Stimulated activated CD8-positive, alpha-beta memory T cell treated with anti-CD3 and anti-CD28 coated beads, Interleukin-4, amount 100 ng/mL, for 24 hours (primary cell): ENCODE measurements around the gene AMER3.

Source experiments
- DNase-seq: peaks from one replicate; pipeline ENCODE4 v3.0.0-alpha.2; 2020; ENCODE audit warnings: low read depth

AMER3 gene

DNA sequence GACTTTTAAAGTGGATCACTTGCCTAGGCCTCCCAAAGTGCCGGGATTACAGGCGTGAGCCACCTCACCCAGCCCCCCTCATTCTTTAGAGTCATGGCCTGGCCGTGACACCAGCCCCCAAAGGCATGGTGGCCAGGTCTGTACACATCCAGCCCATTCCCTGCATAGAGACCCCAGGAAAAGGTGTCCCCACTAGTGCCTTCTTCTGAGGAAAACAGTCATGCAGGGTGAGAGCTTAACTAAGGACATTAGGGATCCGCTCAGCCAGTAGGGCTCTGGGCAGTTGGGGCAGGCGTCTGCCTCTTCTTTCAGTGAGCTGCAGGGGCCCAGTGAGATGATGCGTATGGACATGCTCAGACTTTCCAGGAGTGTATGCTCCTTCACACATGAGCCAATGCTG, 5.7 kb upstream of the AMER3 start:
- no peak for DNase-seq

DNA sequence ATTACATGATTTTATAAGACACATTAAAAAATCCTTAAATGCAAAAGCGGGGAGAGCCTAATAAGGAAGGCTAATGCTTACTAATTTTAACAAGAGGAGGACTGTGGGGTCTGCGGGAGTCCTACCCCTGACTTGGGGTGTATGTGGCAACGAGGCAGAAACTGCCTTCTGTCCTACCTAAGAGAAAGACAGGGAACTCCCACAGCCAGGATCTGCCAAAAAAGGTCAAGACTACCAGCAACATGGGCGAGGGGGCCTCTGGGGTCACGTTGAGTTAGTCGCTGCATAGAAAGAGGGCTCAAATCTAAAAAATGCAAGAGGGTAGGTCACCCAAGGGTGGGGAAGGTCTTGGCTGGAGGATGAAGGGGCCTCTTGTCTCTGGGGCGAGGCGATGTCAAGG, 529 bp upstream of the AMER3 start:
- DNase-seq = no peak

GRCh38 chr2:130756053-130756873, 923 bp downstream of the AMER3 start:
- no peak for DNase-seq

DNA sequence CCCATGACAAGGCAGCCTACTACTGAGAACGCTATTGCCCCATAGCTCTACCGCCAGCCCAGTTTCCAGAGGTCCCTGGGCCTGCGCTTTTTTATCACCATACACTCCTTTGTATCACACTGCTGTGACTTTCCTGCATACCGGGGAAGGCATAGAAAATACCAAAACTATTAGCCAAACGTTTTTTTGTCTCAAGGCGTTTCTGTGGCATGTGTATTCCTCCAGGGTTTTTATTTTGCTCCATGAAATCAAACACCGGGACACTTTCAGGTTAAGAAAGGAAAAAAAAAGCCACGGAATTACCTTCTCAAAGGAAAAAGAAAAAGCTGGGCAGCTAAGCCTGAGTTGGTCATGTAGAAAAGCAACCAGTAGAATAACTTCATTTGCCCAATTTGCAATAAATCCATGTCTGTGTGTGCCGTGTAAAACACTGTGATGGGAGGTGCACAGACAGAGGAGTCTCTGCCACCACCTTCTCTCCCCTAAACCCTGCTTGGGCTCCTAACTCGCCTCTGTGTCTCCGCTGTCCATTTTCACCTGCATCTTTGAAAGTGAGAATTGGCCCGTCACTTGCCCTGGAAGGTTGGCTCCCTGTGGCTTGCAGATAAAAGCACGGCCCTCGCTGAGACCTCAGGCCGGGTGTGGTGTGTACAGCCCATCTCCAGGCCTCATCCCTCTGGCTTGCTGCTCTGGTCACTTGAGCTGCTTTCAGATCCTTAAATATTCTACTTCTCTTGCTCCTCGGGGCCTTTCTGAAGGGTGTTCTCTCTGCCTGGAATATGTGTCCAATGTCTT, 1.7 kb downstream of the AMER3 start:
- no peak for DNase-seq

DNA sequence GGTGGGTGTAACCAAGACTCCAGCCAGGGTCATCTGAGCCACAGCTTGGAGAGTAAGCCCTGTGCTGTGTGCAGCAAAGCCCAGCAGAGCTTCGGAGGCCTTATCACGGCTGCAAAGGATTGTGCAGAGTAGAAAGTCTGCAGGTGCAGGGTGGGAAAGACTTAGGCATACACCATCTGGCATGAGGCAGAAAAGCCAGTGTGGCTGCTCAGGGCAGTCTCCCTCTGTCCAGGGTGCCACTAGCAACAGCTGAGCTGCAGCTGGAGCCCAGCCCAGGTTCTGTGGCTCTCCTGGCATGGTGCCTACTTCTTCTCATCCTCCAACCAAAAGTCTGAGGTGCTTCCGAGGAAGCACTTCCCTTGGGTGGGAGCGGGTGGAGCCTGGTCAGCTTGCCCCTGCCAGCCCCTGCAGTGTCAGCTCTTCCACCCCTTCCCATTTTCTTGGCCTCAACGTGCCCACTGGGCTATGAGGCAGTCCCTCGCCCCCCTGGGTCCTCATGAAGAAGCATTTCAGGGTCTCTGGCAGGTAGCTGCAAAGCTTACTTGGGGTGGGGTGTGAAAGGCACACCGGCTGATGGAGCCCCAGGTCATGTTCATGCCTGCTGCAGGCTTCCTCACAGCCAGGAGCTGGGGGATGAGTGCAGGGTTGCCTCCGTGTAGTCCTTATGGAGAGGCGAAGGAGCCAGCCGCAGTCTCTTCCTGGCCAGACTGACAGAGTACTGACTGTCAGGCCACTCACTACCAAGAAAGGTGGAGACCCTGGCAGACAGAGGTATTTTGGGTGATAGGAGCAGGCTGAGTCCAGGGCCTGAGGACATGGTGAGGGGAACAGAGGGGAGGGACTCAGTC, 4.8 kb downstream of the AMER3 start:
- DNase-seq = no peak

DNA sequence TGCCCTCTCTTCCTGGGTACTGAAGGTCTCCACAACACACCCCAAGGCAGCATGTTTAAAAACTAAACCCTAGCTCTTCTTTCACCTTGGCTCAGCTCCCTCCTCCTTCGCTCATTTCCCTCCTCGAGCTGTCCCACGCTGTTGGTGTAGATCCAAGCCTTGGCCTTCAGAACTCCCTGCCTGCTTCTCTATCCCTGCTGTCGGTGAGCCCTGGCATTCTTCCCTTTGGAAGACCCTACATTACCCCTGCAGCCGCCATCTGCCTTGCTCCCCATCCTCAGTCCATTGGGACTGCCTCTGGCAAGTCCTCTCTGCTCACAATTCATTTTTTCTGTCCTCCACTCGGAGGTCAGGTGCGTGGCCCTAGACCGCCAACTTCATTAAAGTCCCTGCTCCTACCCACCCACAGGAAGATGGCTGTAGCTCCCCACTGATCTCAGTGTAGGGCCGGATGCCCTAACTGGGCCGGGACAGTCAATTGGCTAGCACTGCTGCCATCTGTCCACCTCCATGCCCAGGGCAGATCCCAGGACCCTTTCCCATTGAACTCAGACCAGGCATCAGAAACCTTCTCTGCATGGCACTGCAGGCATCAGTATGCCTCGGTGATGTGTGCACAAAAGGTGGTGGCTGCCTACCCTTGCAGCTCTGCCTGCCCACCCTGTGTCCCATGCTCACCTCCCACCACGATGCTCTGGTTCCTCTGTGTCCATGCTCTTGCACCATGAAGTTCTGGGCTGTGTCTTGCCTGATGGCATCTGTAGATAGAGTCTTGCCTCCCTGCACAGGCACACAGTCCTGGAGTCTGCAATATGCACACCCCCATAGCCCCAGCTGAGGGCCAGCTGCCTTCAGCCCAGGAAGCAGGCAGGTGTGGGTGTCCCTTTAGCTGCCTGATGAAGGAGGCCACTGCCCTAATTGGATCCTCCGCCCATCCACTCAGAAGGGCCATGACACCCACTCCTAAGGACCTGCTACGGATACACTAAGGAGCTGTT, 5.7 kb downstream of the AMER3 start:
- DNase-seq = no peak

GRCh38 chr2:130762031-130762909, 6.9 kb downstream of the AMER3 start:
- DNase-seq = no peak

DNA sequence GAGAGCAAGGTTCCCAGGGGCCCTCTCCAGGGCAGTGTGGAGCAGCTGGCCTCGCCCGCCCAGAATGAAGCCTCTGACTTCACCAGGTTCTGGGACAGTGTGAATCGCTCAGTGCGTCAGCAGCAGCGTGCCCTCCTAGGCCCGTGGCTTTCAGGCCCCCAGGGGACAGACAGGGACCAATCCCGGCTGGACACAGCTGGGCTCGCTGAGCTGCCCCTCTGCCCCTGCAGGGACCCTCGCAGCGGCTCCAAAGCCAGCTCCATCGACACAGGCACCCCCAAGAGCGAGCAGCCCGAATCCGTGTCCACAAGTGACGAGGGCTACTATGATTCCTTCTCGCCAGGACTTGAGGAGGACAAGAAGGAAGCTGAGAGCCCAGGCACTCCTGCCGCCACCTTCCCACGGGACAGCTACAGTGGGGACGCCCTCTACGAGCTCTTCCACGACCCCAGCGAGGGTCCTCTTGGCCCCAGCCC, 7.6 kb downstream of the AMER3 start:
- no peak for DNase-seq

DNA sequence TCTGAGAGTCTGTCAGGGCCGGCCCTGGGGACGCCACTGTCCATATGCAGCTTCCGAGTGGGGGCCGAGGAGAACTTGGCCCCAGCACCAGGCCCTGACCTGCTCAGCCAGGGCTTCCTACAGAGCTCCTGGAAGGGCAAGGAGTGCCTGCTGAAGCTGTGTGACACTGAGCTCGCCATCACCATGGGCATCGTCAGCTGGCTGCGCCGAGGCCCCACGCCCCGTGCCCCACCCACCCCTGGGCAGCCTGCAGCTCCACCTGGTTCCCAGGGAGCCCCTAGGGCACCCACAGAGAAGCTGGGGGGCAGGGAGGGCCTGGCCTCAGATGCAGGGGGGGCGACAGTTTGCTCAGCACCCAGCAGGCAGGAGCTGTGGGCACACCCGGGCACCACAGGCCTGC, 8.1 kb downstream of the AMER3 start:
- no peak for DNase-seq

DNA sequence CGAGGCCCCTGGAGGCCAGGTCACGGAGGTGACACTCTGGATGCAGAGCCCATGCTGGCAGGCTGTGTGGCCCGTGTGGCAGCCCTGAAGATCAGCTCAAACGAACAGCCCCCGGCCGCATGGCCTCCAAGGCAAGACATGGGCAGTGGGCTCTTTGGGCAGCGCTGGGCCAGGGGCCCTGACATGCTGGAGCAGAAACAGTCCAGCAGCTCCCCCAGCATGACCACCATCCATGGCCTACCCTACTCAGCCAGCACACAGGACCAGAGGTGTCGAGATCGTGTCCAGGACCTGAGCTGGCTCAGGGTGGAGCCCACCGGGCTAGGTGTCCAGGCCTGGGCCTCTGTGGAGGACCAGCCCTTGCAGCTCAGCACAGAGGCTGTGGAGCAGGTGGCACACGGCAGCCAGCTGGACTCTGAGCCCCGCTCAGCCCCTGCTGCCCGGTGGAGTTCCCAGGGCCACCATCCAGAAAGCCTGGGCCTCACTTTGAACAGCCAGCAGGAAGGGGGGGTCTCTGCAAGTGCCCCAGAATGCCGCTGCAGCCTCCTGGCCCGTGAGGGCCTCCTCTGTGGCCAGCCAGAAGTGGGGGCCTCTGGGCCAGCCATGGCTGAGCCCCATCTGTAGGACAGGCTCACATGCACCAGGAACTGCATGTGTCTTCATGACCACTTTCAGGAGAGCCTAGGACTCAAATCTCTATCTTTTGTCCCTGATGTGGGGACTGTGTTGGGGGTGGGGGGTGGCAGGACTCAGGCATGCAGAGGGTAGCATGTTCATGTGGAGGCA, 8.9 kb downstream of the AMER3 start:
- no peak for DNase-seq

DNA sequence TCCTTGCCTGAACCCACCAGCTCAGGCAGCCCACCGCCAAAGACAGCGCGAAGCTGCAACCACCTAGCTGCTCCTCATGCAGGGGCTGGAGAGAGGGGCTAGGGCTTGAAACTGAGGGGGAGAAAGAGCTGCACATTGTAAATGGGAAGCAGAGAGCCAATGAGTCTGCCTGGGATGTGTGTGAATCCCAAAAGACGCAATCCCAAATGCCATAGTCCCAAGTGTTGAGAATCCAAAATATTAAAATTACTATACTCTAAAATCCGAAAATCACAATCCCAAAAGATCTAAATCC, 9.4 kb downstream of the AMER3 start:
- DNase-seq = no peak

GRCh38 chr2:130765464-130765863, 10.1 kb downstream of the AMER3 start:
- DNase-seq = no peak

GRCh38 chr2:130766037-130766436, 10.7 kb downstream of the AMER3 start:
- DNase-seq = no peak

DNA sequence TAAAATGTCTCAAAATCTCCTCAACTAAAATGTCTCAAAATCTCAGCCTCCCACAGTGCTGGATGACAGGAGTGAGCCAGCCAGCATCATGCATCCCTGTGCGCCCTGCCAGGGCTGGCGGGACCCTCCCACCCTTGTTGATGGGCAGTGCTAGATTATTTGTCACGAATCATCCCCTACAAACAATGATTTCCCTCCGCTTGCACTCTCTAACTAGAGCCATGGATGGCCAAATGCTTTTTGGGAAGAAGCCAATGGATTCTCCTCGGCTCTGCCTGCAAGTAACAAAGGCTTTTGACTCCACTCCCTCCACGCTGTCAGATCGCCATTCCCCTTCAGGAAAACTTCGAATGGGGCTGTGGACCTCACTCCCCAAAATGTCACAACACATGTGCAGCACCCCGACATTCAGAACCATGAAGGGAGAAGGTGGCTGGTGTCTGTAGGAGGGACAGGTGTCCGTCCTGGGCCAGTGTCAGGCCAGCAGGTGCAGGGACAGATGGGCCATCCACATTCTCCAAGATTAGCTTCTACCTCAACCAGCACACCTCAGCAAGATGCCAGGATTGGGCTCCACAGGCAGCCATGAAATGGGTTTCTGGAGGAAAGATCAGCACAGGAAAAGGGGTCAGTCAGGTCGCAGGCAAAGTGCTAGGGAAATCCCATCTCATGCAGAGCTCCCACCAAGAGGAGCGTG, 11.5 kb downstream of the AMER3 start:
- no peak for DNase-seq

DNA sequence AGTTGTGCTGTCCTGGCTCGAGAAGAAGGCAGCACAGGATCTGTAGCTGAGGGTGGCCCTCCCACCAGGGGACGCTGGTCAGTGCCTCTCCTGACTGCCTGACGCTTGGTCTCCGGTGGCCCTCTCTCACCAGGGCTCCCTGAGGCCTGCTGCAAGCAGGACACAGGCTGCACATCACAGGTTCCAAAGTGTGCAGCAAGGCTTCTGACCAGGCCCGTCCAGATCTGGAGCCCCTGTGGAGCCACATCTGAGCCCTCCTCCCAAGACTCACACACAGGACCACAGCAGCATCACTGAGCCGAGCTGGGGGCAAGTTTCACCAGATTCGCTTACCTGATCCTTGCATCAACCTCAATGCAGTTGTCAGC, 12.1 kb downstream of the AMER3 start:
- no peak for DNase-seq

- no peak for DNase-seq
Observed at GRCh38 chr2:130768191-130768855, 13.0 kb downstream of the AMER3 start.

DNA sequence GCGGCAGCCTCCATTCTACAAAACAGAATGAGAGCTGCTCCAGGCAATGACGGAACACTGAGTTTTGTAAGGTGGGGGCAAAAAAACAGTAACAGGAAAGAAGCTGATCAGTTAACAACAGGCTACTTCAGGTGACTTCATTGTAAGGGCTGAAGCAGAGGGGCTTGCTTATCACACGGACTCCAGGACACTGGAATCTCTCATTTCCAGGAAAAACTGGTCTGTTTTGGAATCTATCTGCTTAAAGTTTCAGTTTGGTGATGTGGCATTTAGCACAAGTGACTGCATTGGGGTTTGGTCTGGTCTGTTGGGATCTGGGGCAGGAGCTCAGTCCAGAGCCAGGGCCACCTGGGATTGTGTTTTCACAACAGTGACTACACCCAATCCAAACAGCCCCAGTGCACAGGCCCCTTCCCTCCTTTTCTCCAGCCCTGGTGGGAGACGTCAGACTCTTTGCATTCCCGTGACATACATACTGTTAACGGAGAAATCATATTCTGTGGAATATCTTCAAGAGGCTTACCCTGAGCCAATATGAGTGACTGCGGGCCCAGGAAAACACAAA, 14.1 kb downstream of the AMER3 start:
- DNase-seq = no peak

- DNase-seq = no peak
Observed at GRCh38 chr2:130776550-130776949, 21.2 kb downstream of the AMER3 start.
